Measurements from ENCODE around the gene GJA4. TPM values are rescaled to one million over a fixed set of nuclear protein-coding genes. Genes with fewer than 3 reads are reported as not detected.

The GJA4 gene
- 1 to 10 TPM; 2.3 to 3.5 TPM for total RNA-seq

DNA sequence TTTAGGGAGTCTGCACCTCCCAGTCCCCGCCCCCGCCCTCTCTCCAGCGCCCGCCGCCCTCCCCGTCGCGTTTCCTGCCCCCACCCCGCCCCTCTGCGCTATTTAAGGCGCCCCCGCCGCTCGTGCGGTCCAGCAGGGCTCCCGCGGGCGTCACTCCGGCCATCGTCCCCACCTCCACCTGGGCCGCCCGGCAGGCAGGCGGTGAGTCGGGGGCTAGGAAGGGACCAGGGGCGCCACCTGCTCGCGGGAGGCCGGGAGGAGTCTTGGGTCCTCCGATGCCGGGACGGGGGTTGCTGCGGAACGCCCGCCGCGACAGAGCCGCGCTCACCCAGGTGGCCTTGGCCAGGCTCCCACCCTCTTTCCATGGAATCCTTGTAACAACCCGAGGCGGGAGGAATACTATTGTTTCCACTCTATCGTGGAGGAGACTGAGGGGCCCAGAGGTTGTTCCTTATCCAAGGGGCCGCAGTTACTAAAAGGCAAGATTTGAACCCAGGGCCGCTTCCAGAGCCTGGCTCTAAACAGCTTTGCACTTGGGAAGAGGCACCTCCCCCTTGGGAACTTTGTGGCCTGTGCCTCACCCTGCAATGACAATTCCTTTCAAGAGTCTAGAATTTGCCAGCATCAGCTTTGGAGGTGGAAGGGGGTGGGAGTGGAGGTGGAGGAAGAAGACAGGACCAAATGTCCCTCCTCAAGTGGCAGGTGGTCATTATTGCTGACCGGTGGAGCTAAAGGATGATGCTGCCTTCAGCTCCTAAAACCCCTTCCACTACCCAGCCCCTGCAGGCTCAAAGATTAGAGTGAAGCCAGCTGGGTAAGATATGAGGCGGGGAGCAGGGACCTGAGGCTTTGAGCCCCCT lies at the start of gene GJA4:
GJA4 (plus strand) TSS at position 132 of the 860 bp plus-strand sequence. CDS start 1,215 bp downstream, outside the sequence.
- H3K4me3 ChIP-seq = peak within 1 kb of the TSS; percentile 5
- no peaks in the 10 kb centered on the region for H3K36me3 ChIP-seq
- peaks cover 13% of the 10 kb centered on the region for H3K27me3 ChIP-seq
- no peak for DNase-seq
- H3K4me1 ChIP-seq = no peaks in the 10 kb centered on the region
- TF ChIP-seq, protein P1, sequence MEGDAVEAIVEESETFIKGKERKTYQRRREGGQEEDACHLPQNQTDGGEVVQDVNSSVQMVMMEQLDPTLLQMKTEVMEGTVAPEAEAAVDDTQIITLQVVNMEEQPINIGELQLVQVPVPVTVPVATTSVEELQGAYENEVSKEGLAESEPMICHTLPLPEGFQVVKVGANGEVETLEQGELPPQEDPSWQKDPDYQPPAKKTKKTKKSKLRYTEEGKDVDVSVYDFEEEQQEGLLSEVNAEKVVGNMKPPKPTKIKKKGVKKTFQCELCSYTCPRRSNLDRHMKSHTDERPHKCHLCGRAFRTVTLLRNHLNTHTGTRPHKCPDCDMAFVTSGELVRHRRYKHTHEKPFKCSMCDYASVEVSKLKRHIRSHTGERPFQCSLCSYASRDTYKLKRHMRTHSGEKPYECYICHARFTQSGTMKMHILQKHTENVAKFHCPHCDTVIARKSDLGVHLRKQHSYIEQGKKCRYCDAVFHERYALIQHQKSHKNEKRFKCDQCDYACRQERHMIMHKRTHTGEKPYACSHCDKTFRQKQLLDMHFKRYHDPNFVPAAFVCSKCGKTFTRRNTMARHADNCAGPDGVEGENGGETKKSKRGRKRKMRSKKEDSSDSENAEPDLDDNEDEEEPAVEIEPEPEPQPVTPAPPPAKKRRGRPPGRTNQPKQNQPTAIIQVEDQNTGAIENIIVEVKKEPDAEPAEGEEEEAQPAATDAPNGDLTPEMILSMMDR (IDR thresholded peaks at IDR 0.05) = no peak
- no peak within 1 kb of the TSS for H3K9ac ChIP-seq (ENCODE audit: low read depth in 2 of 2, low read length in 2 of 2)
- intact Hi-C loops (cut with DNase I) = no loop called here
- no peak within 1 kb of the TSS for H3K27ac ChIP-seq
- H3K9me3 ChIP-seq = no peaks in the 10 kb centered on the region

DNA sequence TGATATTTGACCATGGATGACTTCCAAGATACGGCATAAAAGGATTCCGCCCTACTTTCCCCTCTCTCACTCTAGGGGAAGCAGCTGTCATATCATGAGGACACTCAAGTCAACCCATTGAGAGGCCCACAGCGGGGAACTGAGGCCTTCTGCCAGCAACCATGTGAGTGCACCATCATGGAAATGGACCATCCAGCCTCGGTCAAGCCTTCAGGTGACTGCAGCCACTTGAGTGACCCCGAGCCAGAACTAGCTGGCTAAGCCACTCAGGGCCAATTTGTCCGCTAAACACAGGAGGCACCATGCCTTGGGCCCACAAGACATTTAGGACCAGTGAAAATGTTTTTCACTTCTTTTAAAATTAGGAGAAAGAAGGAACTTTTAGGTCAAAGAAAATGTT lies 49.0 kb upstream of the GJA4 start:
- DNase-seq = no peak
- TF ChIP-seq, protein P1 (IDR thresholded peaks at IDR 0.05) = no peak
- no peaks in the 10 kb centered on the region for H3K9me3 ChIP-seq
- no peaks in the 10 kb centered on the region for H3K36me3 ChIP-seq
- H3K27ac ChIP-seq = no peak overlapping the region
- no peak overlapping the region for H3K9ac ChIP-seq (ENCODE audit: low read depth in 2 of 2, low read length in 2 of 2)
- intact Hi-C loops (cut with DNase I) = loop anchor here (5.0 kb wide), 3 partner anchors 196 to 1111 kb away; no protein-coding TSS in a partner anchor
- no peaks in the 10 kb centered on the region for H3K4me1 ChIP-seq
- no peak overlapping the region for H3K4me3 ChIP-seq
- no peaks in the 10 kb centered on the region for H3K27me3 ChIP-seq

DNA sequence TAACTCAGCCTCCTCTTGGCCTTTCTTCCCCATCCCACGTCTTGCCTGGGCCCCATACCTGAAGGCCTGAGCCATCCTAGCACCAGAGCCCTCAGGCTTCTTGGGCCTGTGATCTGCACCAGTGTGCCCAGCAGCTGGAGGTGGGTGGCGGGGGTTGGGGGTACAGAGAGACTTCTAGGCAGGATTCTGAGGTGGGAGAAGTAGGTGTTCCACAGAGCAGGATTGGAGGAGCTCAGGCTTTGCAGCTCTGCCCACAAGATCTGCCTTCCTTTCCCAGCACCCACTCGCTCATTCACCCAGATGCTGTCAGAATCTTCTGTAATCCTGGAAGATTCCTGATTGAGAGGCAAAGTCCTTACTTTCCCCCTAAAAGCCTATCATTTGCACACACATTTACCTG lies 47.9 kb upstream of the GJA4 start:
- Histone ChIP-seq H3K4me1 (no peaks in the 10 kb centered on the region), H3K4me3 (no peak overlapping the region), H3K36me3 (no peaks in the 10 kb centered on the region), H3K9ac (ENCODE audit: low read depth in 2 of 2, low read length in 2 of 2) (no peak overlapping the region), H3K27ac (no peak overlapping the region), H3K9me3 (no peaks in the 10 kb centered on the region), H3K27me3 (no peaks in the 10 kb centered on the region)
- DNase-seq = no peak
- intact Hi-C loops (cut with DNase I) = loop anchor here (5.0 kb wide), 4 partner anchors 143 to 1113 kb away; no protein-coding TSS in a partner anchor
- TF ChIP-seq, protein P1 (IDR thresholded peaks at IDR 0.05) = no peak

DNA sequence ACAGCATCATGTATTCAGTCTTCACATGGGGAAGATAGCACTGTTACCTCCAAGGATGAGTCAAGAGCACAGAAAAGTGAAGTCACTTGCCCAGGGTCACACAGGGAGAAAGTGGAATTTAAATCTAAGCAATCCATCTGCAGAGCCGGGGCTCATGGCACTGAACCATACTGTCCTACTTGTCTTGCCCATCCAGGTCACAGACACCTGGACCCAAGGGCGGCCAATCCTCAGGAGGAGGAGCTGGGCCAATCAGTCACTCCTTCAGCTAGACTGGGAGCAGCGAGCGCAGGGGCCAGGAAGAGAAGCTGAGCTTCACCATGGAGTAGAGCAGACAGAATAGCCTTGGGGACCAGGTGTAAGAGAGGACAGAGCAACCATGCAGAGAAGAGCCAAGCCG lies 47.1 kb upstream of the GJA4 start:
- intact Hi-C loops (cut with DNase I) = loop anchor here (5.0 kb wide), 1 partner anchor 143 kb away; no protein-coding TSS in a partner anchor
- Histone ChIP-seq H3K36me3 (no peaks in the 10 kb centered on the region), H3K9ac (ENCODE audit: low read depth in 2 of 2, low read length in 2 of 2) (no peak overlapping the region), H3K27me3 (no peaks in the 10 kb centered on the region), H3K9me3 (no peaks in the 10 kb centered on the region), H3K4me3 (no peak overlapping the region), H3K27ac (no peak overlapping the region), H3K4me1 (no peaks in the 10 kb centered on the region)
- TF ChIP-seq, protein P1 (IDR thresholded peaks at IDR 0.05) = no peak
- DNase-seq = no peak

DNA sequence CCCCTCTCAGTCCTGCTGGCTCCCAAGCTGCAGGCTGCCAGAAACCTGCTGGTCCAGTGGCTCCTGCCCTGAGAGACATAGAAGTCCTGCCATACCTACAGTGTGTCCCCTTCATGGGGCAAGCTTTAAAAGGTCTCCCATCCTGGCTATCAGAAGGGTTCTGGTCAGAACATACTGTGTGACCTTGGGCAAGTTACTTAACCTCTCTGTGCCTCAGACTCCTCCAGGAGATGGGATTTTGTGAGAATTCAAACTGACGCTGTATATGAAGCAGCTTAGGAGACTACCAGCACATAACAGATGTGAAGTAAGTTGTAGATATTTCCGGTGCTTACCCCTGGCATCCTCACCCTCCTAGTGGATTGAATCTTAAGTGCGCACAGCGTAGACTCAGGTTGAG lies 46.7 kb upstream of the GJA4 start:
- H3K4me3 ChIP-seq = no peak overlapping the region

More for the DNA sequence above, 46.7 kb upstream of the GJA4 start:
- Histone ChIP-seq H3K36me3 (no peaks in the 10 kb centered on the region), H3K9ac (ENCODE audit: low read depth in 2 of 2, low read length in 2 of 2) (no peak overlapping the region), H3K9me3 (no peaks in the 10 kb centered on the region), H3K27me3 (no peaks in the 10 kb centered on the region), H3K4me1 (no peaks in the 10 kb centered on the region), H3K27ac (no peak overlapping the region)
- no peak for DNase-seq
- intact Hi-C loops (cut with DNase I) = loop anchor here (5.0 kb wide), 1 partner anchor 144 kb away; no protein-coding TSS in a partner anchor
- TF ChIP-seq, protein P1 (IDR thresholded peaks at IDR 0.05) = no peak

Measured in colonic mucosa (tissue), 4 donors.